A673 (cell line): Measurements from ENCODE around the gene DGKD. TPM values are rescaled to one million over a fixed set of nuclear protein-coding genes. Genes with fewer than 3 reads are reported as not detected.

Source experiments
- BruUV-seq: library from RNA; stranded (reverse); fragments of 400-500 nt; replicated peaks from 2 replicates; lab custom pipeline; 2021; lab: Mats Ljungman, UMichigan
- CTCF ChIA-PET: fragments of 300-600 bp; sonication (Branson Sonifier 250); formaldehyde crosslinking; loops from one replicate; lab custom pipeline; 2022; ENCODE audit warnings: antibody characterized with exemption; lab: Charles Lee
- POLR2A ChIA-PET: fragments of 300-600 bp; sonication (Branson Sonifier 250); formaldehyde crosslinking; loops from one replicate; lab custom pipeline; 2022; ENCODE audit warnings: antibody characterized with exemption; ENCODE audit not compliant: low non-redundant PET; lab: Charles Lee
- DNase-seq: peaks from one replicate; pipeline ENCODE4 v3.0.0-alpha.2; 2015; ENCODE audit warnings: low spot score
- H3K27ac ChIP-seq: fragments of 200-600 bp; sonication (generic); 2 replicates; pipeline ENCODE4 v1.5.1; 2016; ENCODE audit warnings: mixed run types, low read depth, mild to moderate bottlenecking, mixed read lengths, antibody characterized with exemption, low read length; ENCODE audit not compliant: poor library complexity, severe bottlenecking
- H3K27me3 ChIP-seq: fragments of 200-600 bp; sonication (generic); replicated peaks from 2 replicates; pipeline ENCODE4 v1.6.1; 2017; ENCODE audit warnings: mixed run types, low read depth, mild to moderate bottlenecking, mixed read lengths, antibody characterized with exemption, low read length; ENCODE audit not compliant: insufficient read depth, poor library complexity
- H3K36me3 ChIP-seq: fragments of 200-600 bp; sonication (generic); 2 replicates; pipeline ENCODE4 v1.6.1; 2016; ENCODE audit warnings: mixed run types, mild to moderate bottlenecking, mixed read lengths, antibody characterized with exemption, low read length; ENCODE audit not compliant: insufficient read depth, poor library complexity, severe bottlenecking
- H3K4me1 ChIP-seq: fragments of 200-600 bp; sonication (generic); 2 replicates; pipeline ENCODE4 v1.6.1; 2017; ENCODE audit warnings: mixed run types, mild to moderate bottlenecking, mixed read lengths, antibody characterized with exemption, low read length; ENCODE audit not compliant: insufficient read depth, poor library complexity, severe bottlenecking
- H3K4me3 ChIP-seq: fragments of 200-600 bp; sonication (generic); 2 replicates; pipeline ENCODE4 v1.5.1; 2016; ENCODE audit warnings: low read depth, mixed run types, mild to moderate bottlenecking, mixed read lengths, low read length; ENCODE audit not compliant: poor library complexity, severe bottlenecking
- H3K9me3 ChIP-seq: fragments of 200-600 bp; sonication (generic); 2 replicates; pipeline ENCODE4 v1.6.1; 2016; ENCODE audit warnings: mixed run types, low read depth, mild to moderate bottlenecking, mixed read lengths, antibody characterized with exemption, low read length; ENCODE audit not compliant: poor library complexity, severe bottlenecking
- EZH2 ChIP-seq: fragments of 200-600 bp; sonication (generic); IDR thresholded peaks from 2 replicates; pipeline ENCODE4 v1.6.1; 2017; ENCODE audit warnings: borderline replicate concordance, low read depth, mild to moderate bottlenecking, mixed read lengths, antibody characterized with exemption, low read length; ENCODE audit not compliant: poor library complexity, severe bottlenecking
- intact Hi-C: fragments of 100-400 bp; cut with micrococcal nuclease; formaldehyde crosslinking; loops from one replicate; pipeline ENCODE4 v1.10.0; 2022; ENCODE audit not compliant: unreplicated experiment
- total RNA-seq: library from RNA; stranded (reverse); gene quantifications from 2 replicates; pipeline ENCODE4 v1.2.3, GENCODE V29; 2021
- TF ChIP-seq, protein P1 (sequence below): fragments of 300-800, 200-600 bp; sonication (generic); conservative IDR thresholded peaks from 2 replicates; pipeline ENCODE4 v1.5.1; 2017; ENCODE audit warnings: low read depth, mild to moderate bottlenecking, antibody characterized with exemption, low read length, moderate library complexity, mixed read lengths

DGKD gene
- total RNA-seq, 1 experiment from 2014 or later, result 128 TPM

DNA sequence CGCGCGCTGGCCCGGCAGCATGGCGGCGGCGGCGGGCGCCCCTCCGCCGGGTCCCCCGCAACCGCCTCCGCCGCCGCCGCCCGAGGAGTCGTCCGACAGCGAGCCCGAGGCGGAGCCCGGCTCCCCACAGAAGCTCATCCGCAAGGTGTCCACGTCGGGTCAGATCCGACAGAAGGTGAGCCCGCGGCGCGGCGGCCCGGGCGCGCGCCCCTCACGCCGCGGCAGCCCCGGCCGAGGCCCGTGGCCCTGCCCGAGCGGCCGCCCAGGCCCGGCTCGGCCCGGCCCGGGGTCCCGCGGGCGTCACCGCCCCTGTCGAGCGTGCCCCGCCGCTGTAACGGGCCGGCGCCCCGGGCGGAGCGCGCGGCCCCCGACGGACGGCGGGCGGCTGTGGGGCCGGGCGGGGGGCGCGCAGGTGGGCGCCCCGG lies 218 bp downstream of the DGKD start:
- no peak for DNase-seq
- no peak overlapping the region for H3K27ac ChIP-seq
- ChIA-PET CTCF (no interaction called here), POLR2A (interaction anchor here (0.5 kb wide), 1 partner anchor 889 kb away, joined by 4 read pairs; no protein-coding TSS in a partner anchor)
- no peaks in the 10 kb centered on the region for H3K27me3 ChIP-seq
- peak overlapping the region; percentile 61 for H3K4me3 ChIP-seq
- intact Hi-C loops, result no loop called here
- H3K9me3 ChIP-seq, result no peaks in the 10 kb centered on the region
- TF ChIP-seq, protein P1, sequence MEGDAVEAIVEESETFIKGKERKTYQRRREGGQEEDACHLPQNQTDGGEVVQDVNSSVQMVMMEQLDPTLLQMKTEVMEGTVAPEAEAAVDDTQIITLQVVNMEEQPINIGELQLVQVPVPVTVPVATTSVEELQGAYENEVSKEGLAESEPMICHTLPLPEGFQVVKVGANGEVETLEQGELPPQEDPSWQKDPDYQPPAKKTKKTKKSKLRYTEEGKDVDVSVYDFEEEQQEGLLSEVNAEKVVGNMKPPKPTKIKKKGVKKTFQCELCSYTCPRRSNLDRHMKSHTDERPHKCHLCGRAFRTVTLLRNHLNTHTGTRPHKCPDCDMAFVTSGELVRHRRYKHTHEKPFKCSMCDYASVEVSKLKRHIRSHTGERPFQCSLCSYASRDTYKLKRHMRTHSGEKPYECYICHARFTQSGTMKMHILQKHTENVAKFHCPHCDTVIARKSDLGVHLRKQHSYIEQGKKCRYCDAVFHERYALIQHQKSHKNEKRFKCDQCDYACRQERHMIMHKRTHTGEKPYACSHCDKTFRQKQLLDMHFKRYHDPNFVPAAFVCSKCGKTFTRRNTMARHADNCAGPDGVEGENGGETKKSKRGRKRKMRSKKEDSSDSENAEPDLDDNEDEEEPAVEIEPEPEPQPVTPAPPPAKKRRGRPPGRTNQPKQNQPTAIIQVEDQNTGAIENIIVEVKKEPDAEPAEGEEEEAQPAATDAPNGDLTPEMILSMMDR, result no peak
- TF ChIP-seq EZH2, result no peak
- peaks cover 41% of the 10 kb centered on the region for H3K4me1 ChIP-seq
- BruUV-seq, result no TSS peak
- H3K36me3 ChIP-seq, result peaks cover 15% of the 10 kb centered on the region

DNA sequence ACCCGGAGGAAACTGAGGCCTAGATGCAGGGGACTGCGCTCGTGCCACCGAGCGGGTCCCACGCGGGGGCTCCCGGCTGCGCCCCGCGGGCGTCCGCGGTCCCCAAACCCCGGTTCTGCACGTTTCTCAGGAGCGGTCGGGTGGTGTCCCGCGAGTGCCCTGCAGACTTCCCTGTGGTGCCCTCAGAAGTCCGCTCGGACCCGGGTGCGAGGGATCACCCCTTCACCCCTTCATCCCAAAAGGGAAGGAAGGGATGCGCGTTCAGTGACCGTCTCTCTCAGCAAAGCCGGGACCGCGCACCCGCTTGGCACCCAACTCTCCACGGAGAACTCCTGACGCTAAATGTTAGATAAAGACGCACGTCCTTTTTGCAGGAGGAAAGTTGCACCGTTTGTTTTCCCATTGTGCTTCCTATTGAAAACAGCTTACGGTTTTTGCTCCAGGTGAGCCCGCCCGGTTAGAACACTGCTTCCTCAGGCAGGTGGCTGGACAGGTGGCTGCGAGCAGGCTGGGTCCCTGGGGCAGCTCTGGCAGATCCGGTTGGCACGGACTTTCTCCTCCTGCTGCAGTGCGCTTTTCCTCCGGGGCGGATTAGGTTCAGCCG lies 779 bp downstream of the DGKD start:
- BruUV-seq, result no TSS peak
- H3K36me3 ChIP-seq, result peaks cover 17% of the 10 kb centered on the region

DNA sequence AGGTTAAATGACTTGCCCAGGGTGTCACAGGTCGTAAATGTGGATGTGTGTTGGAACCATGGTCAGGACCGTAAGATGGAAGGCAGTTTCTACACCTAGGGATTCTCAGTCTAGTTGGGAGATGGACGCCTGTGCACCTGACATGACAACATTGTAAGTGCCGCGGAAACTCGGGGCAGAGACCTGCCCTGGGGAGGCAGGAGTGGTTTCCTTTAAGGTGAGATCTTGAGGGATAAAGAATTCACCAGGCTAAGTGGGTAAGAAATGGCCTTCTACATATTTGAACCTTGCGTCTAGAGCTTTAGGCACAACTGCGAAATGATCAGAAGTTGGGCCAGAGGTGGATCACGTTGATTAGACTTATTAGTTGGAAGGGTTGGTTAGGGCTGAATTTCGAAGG lies 1.6 kb downstream of the DGKD start:
- intact Hi-C loops, result loop anchor here (2.0 kb wide), 1 partner anchor 87 kb away; no protein-coding TSS in a partner anchor
- no peaks in the 10 kb centered on the region for H3K9me3 ChIP-seq
- no peak for TF ChIP-seq EZH2
- TF ChIP-seq, protein P1, result no peak
- H3K27ac ChIP-seq, result no peak overlapping the region
- H3K36me3 ChIP-seq, result peaks cover 17% of the 10 kb centered on the region
- CTCF ChIA-PET, result no interaction called here
- POLR2A ChIA-PET, result no interaction called here
- H3K4me3 ChIP-seq, result peak overlapping the region; percentile 61
- no peaks in the 10 kb centered on the region for H3K27me3 ChIP-seq
- TSS peak; percentile 66 for BruUV-seq
- peaks cover 38% of the 10 kb centered on the region for H3K4me1 ChIP-seq
- no peak for DNase-seq

More for the DNA sequence above, 779 bp downstream of the DGKD start:
- no peak for DNase-seq
- ChIA-PET CTCF (no interaction called here), POLR2A (no interaction called here)
- TF ChIP-seq EZH2, result no peak
- TF ChIP-seq, protein P1, result no peak
- Histone ChIP-seq H3K4me1 (peaks cover 40% of the 10 kb centered on the region), H3K9me3 (no peaks in the 10 kb centered on the region), H3K27ac (peak overlapping the region; percentile 39), H3K4me3 (peak overlapping the region; percentile 61), H3K27me3 (no peaks in the 10 kb centered on the region)
- intact Hi-C loops, result no loop called here
